AG09309 (cell line): ENCODE results near the gene SHC1.

Experiments used
- DNase-seq: peaks from one replicate; pipeline ENCODE4 v3.0.0-alpha.2; 2010; ENCODE audit warnings: low read depth
- H3K4me3 ChIP-seq: 2 replicates; pipeline ENCODE4 v1.5.1; 2011; ENCODE audit warnings: mild to moderate bottlenecking, low read depth, low read length, moderate library complexity; ENCODE audit not compliant: control insufficient read depth
- CTCF ChIP-seq: IDR thresholded peaks from 2 replicates; pipeline ENCODE4 v1.5.1; 2011; ENCODE audit warnings: mild to moderate bottlenecking, low read depth, low read length, inconsistent platforms; ENCODE audit not compliant: insufficient read depth, control insufficient read depth; ENCODE audit errors: missing control alignments

The SHC1 gene

GRCh38 chr1:155016231-155016831, 45.8 kb upstream of the SHC1 start:
- no peak overlapping the region for H3K4me3 ChIP-seq
- DNase-seq = no peak
- TF ChIP-seq CTCF = no peak

GRCh38 chr1:155015527-155016230, 45.1 kb upstream of the SHC1 start:
- TF ChIP-seq CTCF = no peak
- H3K4me3 ChIP-seq = no peak overlapping the region
- no peak for DNase-seq

- H3K4me3 ChIP-seq = no peak overlapping the region
- DNase-seq = no peak
- TF ChIP-seq CTCF = no peak
Measured at GRCh38 chr1:155014709-155015508, 44.4 kb upstream of the SHC1 start.

- DNase-seq = no peak
- no peak for TF ChIP-seq CTCF
Measured at GRCh38 chr1:155013632-155014031, 43.1 kb upstream of the SHC1 start.

GRCh38 chr1:155012776-155013602, 42.4 kb upstream of the SHC1 start:
- no peak for TF ChIP-seq CTCF
- DNase-seq = no peak
- H3K4me3 ChIP-seq = no peak overlapping the region

More at GRCh38 chr1:155013632-155014031, 43.1 kb upstream of the SHC1 start:
- H3K4me3 ChIP-seq = no peak overlapping the region

- TF ChIP-seq CTCF = no peak
- no peak overlapping the region for H3K4me3 ChIP-seq
- no peak for DNase-seq
Measured at GRCh38 chr1:155012026-155012546, 41.5 kb upstream of the SHC1 start.
